Coronary artery (tissue), 2 donors: ENCODE data around the gene DTWD1.

Experiments
- DNase-seq: peaks from one replicate; pipeline ENCODE4 v3.0.0-alpha.2; 2017; ENCODE audit warnings: low spot score
- H3K27ac ChIP-seq, 2 donors: fragments of 200-600 bp; sonication (generic); one replicate each; pipeline ENCODE4 v1.5.1; 2016 to 2019
- H3K4me3 ChIP-seq: fragments of 200-600 bp; sonication (generic); 2 replicates; pipeline ENCODE4 v1.5.1; 2016; ENCODE audit warnings: mild to moderate bottlenecking, moderate library complexity
- TF ChIP-seq, protein P1 (sequence below): fragments of 200-600 bp; sonication (generic); IDR thresholded peaks from one replicate; pipeline ENCODE4 v1.5.1; 2019; ENCODE audit warnings: antibody characterized with exemption

DTWD1 gene

DNA sequence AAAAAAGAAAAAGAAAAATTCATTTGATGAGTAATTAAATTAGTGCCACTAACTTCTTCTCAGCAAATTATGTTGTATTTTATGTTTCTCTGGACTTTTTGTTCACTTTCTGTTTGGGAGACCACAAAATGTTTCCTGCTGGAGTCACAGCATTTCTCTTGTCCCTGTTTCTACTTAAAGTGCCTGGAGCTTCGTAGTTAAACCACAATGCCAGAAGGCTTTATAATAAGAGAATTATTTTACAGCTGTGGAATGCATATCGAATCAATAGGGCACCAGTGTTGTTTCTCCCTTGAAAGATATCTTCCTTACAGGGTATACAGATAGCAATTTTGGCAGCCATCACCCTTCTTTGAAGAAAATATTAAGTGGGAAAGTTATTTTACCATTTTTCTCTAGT lies 3.2 kb downstream of the DTWD1 start:
- Histone ChIP-seq H3K27ac (no peak overlapping the region), H3K4me3 (no peak overlapping the region)
- DNase-seq: no peak
- TF ChIP-seq, protein P1, sequence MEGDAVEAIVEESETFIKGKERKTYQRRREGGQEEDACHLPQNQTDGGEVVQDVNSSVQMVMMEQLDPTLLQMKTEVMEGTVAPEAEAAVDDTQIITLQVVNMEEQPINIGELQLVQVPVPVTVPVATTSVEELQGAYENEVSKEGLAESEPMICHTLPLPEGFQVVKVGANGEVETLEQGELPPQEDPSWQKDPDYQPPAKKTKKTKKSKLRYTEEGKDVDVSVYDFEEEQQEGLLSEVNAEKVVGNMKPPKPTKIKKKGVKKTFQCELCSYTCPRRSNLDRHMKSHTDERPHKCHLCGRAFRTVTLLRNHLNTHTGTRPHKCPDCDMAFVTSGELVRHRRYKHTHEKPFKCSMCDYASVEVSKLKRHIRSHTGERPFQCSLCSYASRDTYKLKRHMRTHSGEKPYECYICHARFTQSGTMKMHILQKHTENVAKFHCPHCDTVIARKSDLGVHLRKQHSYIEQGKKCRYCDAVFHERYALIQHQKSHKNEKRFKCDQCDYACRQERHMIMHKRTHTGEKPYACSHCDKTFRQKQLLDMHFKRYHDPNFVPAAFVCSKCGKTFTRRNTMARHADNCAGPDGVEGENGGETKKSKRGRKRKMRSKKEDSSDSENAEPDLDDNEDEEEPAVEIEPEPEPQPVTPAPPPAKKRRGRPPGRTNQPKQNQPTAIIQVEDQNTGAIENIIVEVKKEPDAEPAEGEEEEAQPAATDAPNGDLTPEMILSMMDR: no peak

DNA sequence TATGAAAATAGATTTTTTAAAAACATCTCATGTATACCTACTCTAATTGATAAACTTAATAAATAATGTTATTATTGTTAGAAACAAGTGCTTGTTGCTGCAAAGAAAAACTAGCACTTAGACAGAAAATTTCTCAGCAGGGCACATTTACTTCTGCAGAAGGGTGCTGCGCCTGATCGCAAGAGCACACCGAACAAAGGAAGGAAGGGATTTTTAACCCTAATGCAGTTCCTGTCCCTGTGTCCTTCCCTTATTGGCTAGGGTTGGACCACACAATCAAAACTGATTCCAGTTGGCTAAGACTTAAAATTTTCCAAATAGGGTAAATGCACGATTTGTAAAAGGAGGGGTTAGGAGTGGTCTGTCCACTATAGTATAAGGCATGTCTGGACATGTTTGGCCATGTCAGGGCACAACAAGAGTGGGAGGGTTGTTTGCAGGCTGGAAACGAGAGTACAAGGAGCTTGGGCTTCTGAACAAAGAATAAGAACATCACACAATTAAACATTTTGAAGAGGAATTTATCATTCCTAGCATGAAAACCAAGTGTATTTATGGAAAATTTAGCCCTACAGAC lies 4.7 kb downstream of the DTWD1 start:
- H3K4me3 ChIP-seq: no peak overlapping the region
- no peak for DNase-seq
- no peak overlapping the region for H3K27ac ChIP-seq
- TF ChIP-seq, protein P1: no peak

- TF ChIP-seq, protein P1: no peak
- no peak for DNase-seq
- no peak overlapping the region for H3K27ac ChIP-seq
- no peak overlapping the region for H3K4me3 ChIP-seq
Measured at GRCh38 chr15:49627407-49627877, 6.6 kb downstream of the DTWD1 start.

DNA sequence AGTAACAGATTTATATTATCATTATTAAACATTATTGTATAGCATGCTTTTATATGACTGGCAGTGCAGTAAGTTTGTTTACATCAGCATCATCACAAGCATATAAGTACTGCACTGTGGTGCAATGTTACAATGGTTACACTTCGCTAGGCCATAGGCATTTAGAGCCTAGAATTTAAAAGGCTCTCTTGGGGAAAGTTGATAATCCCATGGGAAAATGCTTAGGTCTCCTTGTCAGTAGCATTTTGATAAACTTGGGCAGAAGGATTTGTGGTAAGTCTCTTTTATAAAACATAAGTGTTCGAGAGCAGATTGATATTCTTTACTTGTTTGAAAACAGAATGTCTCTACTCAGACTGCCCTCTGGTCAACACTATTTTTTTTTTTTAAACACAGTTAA lies 7.5 kb downstream of the DTWD1 start:
- DNase-seq: no peak
- no peak overlapping the region for H3K4me3 ChIP-seq
- TF ChIP-seq, protein P1: no peak
- no peak overlapping the region for H3K27ac ChIP-seq

GRCh38 chr15:49637857-49638256 lies 17.0 kb downstream of the DTWD1 start:
- H3K4me3 ChIP-seq: no peak overlapping the region

DNA sequence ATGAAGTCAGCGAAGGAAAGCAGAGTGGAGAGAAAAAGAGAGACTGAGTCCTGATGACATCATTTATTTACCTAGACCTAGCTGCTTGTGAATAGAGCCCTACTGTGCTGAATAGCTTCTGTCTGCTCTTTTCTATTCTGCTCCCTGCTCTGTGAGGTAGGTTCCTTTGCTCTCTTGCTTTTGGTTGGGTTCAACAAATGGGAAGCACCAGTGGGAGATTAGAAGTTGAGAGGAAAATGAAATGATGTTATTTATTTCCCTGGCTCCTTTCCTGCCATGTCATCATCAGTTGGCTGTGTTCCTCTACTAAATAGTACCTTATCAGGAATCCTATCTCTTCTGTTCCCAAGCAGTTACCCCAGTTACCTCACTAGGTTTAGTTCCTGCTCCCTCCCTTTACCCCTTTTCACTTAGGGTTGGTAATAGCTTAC lies 23.5 kb downstream of the DTWD1 start:
- Histone ChIP-seq H3K4me3 (no peak overlapping the region), H3K27ac (peak overlapping the region; percentile 7 to 9)
- DNase-seq: no peak
- TF ChIP-seq, protein P1: no peak

More at GRCh38 chr15:49637857-49638256, 17.0 kb downstream of the DTWD1 start:
- TF ChIP-seq, protein P1: no peak
- DNase-seq: no peak
- no peak overlapping the region for H3K27ac ChIP-seq

GRCh38 chr15:49645277-49645676 lies 24.4 kb downstream of the DTWD1 start:
- no peak for DNase-seq
- Histone ChIP-seq H3K4me3 (no peak overlapping the region), H3K27ac (peak overlapping the region; percentile 4 to 9)
- TF ChIP-seq, protein P1: no peak
